GM12878 (cell line): ENCODE data around the gene CFAP126. TPM values are rescaled to one million over a fixed set of nuclear protein-coding genes. Genes with fewer than 3 reads are reported as not detected.

Source experiments
- ATAC-seq: fragments of 200-7000 bp; cut with Tn5 transposase; 3 replicates; pipeline ENCODE4 v1.9.1; 2020; ENCODE audit warnings: mild to moderate bottlenecking, moderate library complexity
- BruUV-seq: library from RNA; stranded (reverse); fragments of 400-500 nt; replicated peaks from 2 replicates; lab custom pipeline; 2021; lab: Mats Ljungman, UMichigan
- CTCF ChIA-PET: fragments of 300-600 bp; sonication (Branson Sonifier 250); formaldehyde crosslinking; extraction: SDS; loops from one replicate; lab custom pipeline; 2021; ENCODE audit warnings: inconsistent platforms; lab: Yijun Ruan, JAX
- POLR2A ChIA-PET: fragments of 350-600 bp; formaldehyde crosslinking; extraction: SDS; loops from one replicate; lab custom pipeline; 2021; ENCODE audit warnings: inconsistent platforms; lab: Charles Lee
- RAD21 ChIA-PET: fragments of 300-600 bp; sonication (Branson Sonifier 250); formaldehyde crosslinking; loops from one replicate; lab custom pipeline; 2023; ENCODE audit warnings: antibody characterized with exemption; ENCODE audit not compliant: unreplicated experiment; lab: Charles Lee
- SMC1A ChIA-PET: fragments of 300-600 bp; sonication (Branson Sonifier 250); formaldehyde crosslinking; loops from one replicate; lab custom pipeline; 2023; ENCODE audit not compliant: unreplicated experiment, uncharacterized antibody; lab: Charles Lee
- DNase-seq: peaks from one replicate; pipeline ENCODE4 v3.0.0-alpha.2; 2011; ENCODE audit warnings: low read depth, low spot score
- FAIRE-seq: peaks from 3 replicates; lab custom pipeline; 2011; peaks lifted over from hg19 to GRCh38; lab: Jason Lieb, UNC
- H2AFZ ChIP-seq: 2 replicates; pipeline ENCODE4 v1.6.0; 2011; ENCODE audit warnings: low read depth, low read length, control low read depth; ENCODE audit not compliant: control insufficient read depth
- H3K27ac ChIP-seq: 2 replicates; pipeline ENCODE4 v1.5.1; 2011; ENCODE audit warnings: control low read depth; ENCODE audit not compliant: control insufficient read depth, insufficient read depth
- H3K27me3 ChIP-seq, 2 experiments: replicated peaks in 1 of 2; 2 replicates each; pipeline versions ENCODE4 v1.6.0 to v1.6.1; 2011; ENCODE audit warnings: low read length in 1 of 2; ENCODE audit not compliant: control insufficient read depth in 2 of 2, insufficient read depth in 2 of 2
- H3K36me3 ChIP-seq, 2 experiments: 2 replicates each; pipeline ENCODE4 v1.5.1; 2011; ENCODE audit warnings: low read length in 1 of 2; ENCODE audit not compliant: control insufficient read depth in 2 of 2, insufficient read depth in 2 of 2
- H3K4me1 ChIP-seq: 2 replicates; pipeline ENCODE4 v1.6.1; 2011; ENCODE audit warnings: mild to moderate bottlenecking, low read length, moderate library complexity, mixed read lengths; ENCODE audit not compliant: control insufficient read depth, insufficient read depth
- H3K4me2 ChIP-seq: 2 replicates; pipeline ENCODE4 v1.6.0; 2011; ENCODE audit warnings: control low read depth; ENCODE audit not compliant: control insufficient read depth, insufficient read depth
- H3K4me3 ChIP-seq: fragments of 200-600 bp; sonication (generic); 2 replicates; pipeline ENCODE4 v1.5.1; 2016
- H3K79me2 ChIP-seq: 2 replicates; pipeline ENCODE4 v1.6.0; 2011; ENCODE audit warnings: low read length; ENCODE audit not compliant: control insufficient read depth, insufficient read depth
- H3K9ac ChIP-seq: 2 replicates; pipeline ENCODE4 v1.8.0; 2011; ENCODE audit warnings: low read length, control low read depth, mixed read lengths; ENCODE audit not compliant: control insufficient read depth, insufficient read depth
- H3K9me3 ChIP-seq: replicated peaks from 3 replicates; pipeline ENCODE4 v1.5.1; 2011; ENCODE audit warnings: mild to moderate bottlenecking, low read length; ENCODE audit not compliant: control insufficient read depth, insufficient read depth
- H4K20me1 ChIP-seq: 2 replicates; pipeline ENCODE4 v1.6.0; 2011; ENCODE audit not compliant: control insufficient read depth, insufficient read depth
- BCL11A ChIP-seq: IDR thresholded peaks from 2 replicates; pipeline ENCODE4 v1.6.1; 2011; ENCODE audit warnings: low read depth, low read length
- CREM ChIP-seq: IDR thresholded peaks from 2 replicates; pipeline ENCODE4 v1.6.1; 2014; ENCODE audit warnings: antibody characterized with exemption, low read depth
- IKZF2 ChIP-seq, 2 experiments: fragments of 450-650 bp; IDR thresholded peaks; 2 replicates each; pipeline ENCODE4 v1.6.1; 2017; ENCODE audit warnings: mild to moderate bottlenecking in 2 of 2, moderate library complexity in 2 of 2
- KLF5 ChIP-seq: fragments of 450-650 bp; IDR thresholded peaks from 2 replicates; pipeline ENCODE4 v1.6.1; 2014; ENCODE audit warnings: mild to moderate bottlenecking; ENCODE audit not compliant: partially characterized antibody
- LARP7 ChIP-seq: fragments of 450-650 bp; IDR thresholded peaks from 2 replicates; pipeline ENCODE4 v1.6.1; 2017; ENCODE audit warnings: mild to moderate bottlenecking
- NKRF ChIP-seq: fragments of 450-650 bp; conservative IDR thresholded peaks from 2 replicates; pipeline ENCODE4 v1.6.1; 2017; ENCODE audit warnings: mild to moderate bottlenecking, moderate library complexity
- SKIL ChIP-seq: fragments of 450-650 bp; IDR thresholded peaks from 2 replicates; pipeline ENCODE4 v1.6.1; 2017; ENCODE audit warnings: mild to moderate bottlenecking, low read depth, inconsistent platforms; ENCODE audit not compliant: poor library complexity, severe bottlenecking
- ZBTB11 ChIP-seq: fragments of 450-650 bp; formaldehyde crosslinking; IDR thresholded peaks from 2 replicates; pipeline ENCODE4 v1.5.0; 2022; ENCODE audit warnings: mild to moderate bottlenecking, missing genetic modification characterization
- ZNF274 ChIP-seq: IDR thresholded peaks from one replicate; pipeline ENCODE4 v1.8.0; 2011; ENCODE audit not compliant: insufficient read length, insufficient read depth
- ZNF592 ChIP-seq: fragments of 450-650 bp; IDR thresholded peaks from 2 replicates; pipeline ENCODE4 v1.6.1; 2017; ENCODE audit warnings: mild to moderate bottlenecking, moderate library complexity
- WGBS: methylation state at CpG from one replicate; pipeline ENCODE4 v1.1.6; 2016; ENCODE audit warnings: low lambda C conversion rate; ENCODE audit not compliant: insufficient replicate concordance, insufficient coverage; ENCODE audit errors: missing lambda C conversion rate; 5-methylcytosine and 5-hydroxymethylcytosine counted together
- in situ Hi-C: fragments of 300-500 bp; cut with MboI; formaldehyde crosslinking; loops from 9 replicates; pipeline ENCODE4 v1.14.3; 2018; ENCODE audit warnings: mixed read lengths
- intact Hi-C: fragments of 100-400 bp; cut with micrococcal nuclease; formaldehyde crosslinking; loops from one replicate; pipeline ENCODE4 v1.14.2; 2022; ENCODE audit not compliant: unreplicated experiment
- polyA plus RNA-seq, 11 experiments: library from polyadenylated mRNA; depleted of rRNA in 4 of 11; unstranded in 6 of 11; stranded (reverse) in 5 of 11; fragments of >200 nt; fragmentation: Nextera tagmentation in 4 of 11; fragmentation: Illumina TruSeq in 1 of 11; extraction: Ambion mirVana in 4 of 11; extraction: Trizol in 1 of 11; gene quantifications; 1 replicate in 1 of 11; 2 replicates in 10 of 11; pipeline versions ENCODE4 v1.2.1 to v1.2.3, GENCODE V29; 2011 to 2016; ENCODE audit warnings: inconsistent platforms in 2 of 11, missing spikeins in 2 of 11, low read depth in 1 of 11
- total RNA-seq, 4 experiments: library from RNA; depleted of rRNA in 3 of 4; stranded (reverse); fragments of >200 nt in 3 of 4; fragmentation: Illumina TruSeq in 1 of 4; extraction: Trizol in 1 of 4; gene quantifications; 2 replicates each; pipeline versions ENCODE4 v1.2.1 to v1.2.3, GENCODE V29; 2013 to 2021

Gene CFAP126
- total and polyA plus RNA-seq, 10 of the 15 experiments (the other 5 are each of a cell fraction or from before 2014, with no cell fraction given), result not detected

GRCh38 chr1:161342177-161342576 is 25.5 kb downstream of the CFAP126 start (continued):
- TF ChIP-seq ZNF274 (no peak), ZNF592 (no peak), CREM (no peak), IKZF2 (IDR thresholded peaks at IDR 0.05) (no peak)

GRCh38 chr1:161335796-161336195 is 31.9 kb downstream of the CFAP126 start:
- Histone ChIP-seq H3K27ac (no peak overlapping the region), H3K4me1 (no peaks in the 10 kb centered on the region), H4K20me1 (no peaks in the 10 kb centered on the region), H3K27me3 (no peaks in the 10 kb centered on the region)
- in situ Hi-C loops, result no loop called here
- intact Hi-C loops, result no loop called here
- 97% methylated on average over 3 of the region's 3 CpGs for WGBS
- POLR2A ChIA-PET, result no interaction called here
- CTCF ChIA-PET, result no interaction called here
- DNase-seq, result no peak
- TF ChIP-seq ZNF274 (no peak), SKIL (no peak), ZBTB11 (CRISPR knock-in tag) (no peak), BCL11A (no peak), KLF5 (no peak), NKRF (no peak), LARP7 (no peak)
- TF ChIP-seq, all 136 proteins: peak for 0
- H3K79me2 ChIP-seq, result no peaks in the 10 kb centered on the region
- no peak overlapping the region for H2AFZ ChIP-seq
- H3K9me3 ChIP-seq, result no peaks in the 10 kb centered on the region
- H3K4me2 ChIP-seq, result no peak overlapping the region
- ChIA-PET RAD21 (no interaction called here), SMC1A (no interaction called here)
- no TSS peak for BruUV-seq
- peaks cover 0 to 19% of the 10 kb centered on the region in 2 experiments; a peak in 2 of 4 replicates for H3K36me3 ChIP-seq
- ATAC-seq (no peak), FAIRE-seq (no peak)
- H3K9ac ChIP-seq, result no peak overlapping the region
- no peak overlapping the region for H3K4me3 ChIP-seq
